Peyer's patch (tissue), 4 donors: ENCODE data around the gene GLS2. TPM values are rescaled to one million over a fixed set of nuclear protein-coding genes. Genes with fewer than 3 reads are reported as not detected.
"Not testable (repeated sequence)": the region's sequence is repeated elsewhere in the genome, so short reads cannot be mapped to it uniquely, and the experiment has no call there.

Experiments
- DNase-seq, 3 donors: peaks; one replicate each; pipeline ENCODE4 v3.0.0-alpha.2; 2017 to 2019
- H3K27ac ChIP-seq, 4 donors: fragments of 200-600 bp; sonication (generic); one replicate each; pipeline ENCODE4 v1.5.1; 2016 to 2019
- H3K27me3 ChIP-seq, 2 donors: fragments of 200-600 bp; sonication (generic); one replicate each; pipeline ENCODE4 v1.5.1; 2019
- H3K36me3 ChIP-seq, 3 donors: fragments of 200-600 bp; sonication (generic); one replicate each; pipeline ENCODE4 v1.5.1; 2016 to 2019
- H3K4me1 ChIP-seq, 4 donors: fragments of 200-600 bp; sonication (generic); one replicate each; pipeline ENCODE4 v1.5.1; 2016 to 2019
- H3K4me3 ChIP-seq, 4 donors: fragments of 200-600 bp; sonication (generic); 1 replicate in 3 of 4; 2 replicates in 1 of 4; pipeline ENCODE4 v1.5.1; 2016 to 2019; ENCODE audit warnings: mild to moderate bottlenecking in 1 of 4
- H3K9me3 ChIP-seq, 4 donors: fragments of 200-600 bp; sonication (generic); one replicate each; pipeline ENCODE4 v1.5.1; 2016 to 2019; ENCODE audit warnings: mild to moderate bottlenecking in 1 of 4
- CTCF ChIP-seq, 6 experiments: fragments of 450-650 bp in 4 of 6; fragments of 200-600 bp in 2 of 6; sonication (generic) in 1 of 6; IDR thresholded peaks; one replicate each; pipeline ENCODE4 v1.5.1; 2017 to 2019; ENCODE audit warnings: antibody characterized with exemption in 6 of 6, mild to moderate bottlenecking in 3 of 6, moderate library complexity in 1 of 6
- POLR2A ChIP-seq, 2 donors: fragments of 450-650 bp; IDR thresholded peaks; one replicate each; pipeline ENCODE4 v1.5.1; 2017; ENCODE audit warnings: antibody characterized with exemption in 2 of 2, mild to moderate bottlenecking in 2 of 2, moderate library complexity in 2 of 2
- total RNA-seq, 4 donors: library from RNA; depleted of rRNA; stranded (reverse); fragments of >200 nt; gene quantifications; one replicate each; pipeline ENCODE4 v1.1.0, GENCODE V29; 2016

The GLS2 gene
- total RNA-seq, 4 donors from 2014 or later, result 1.5 to 6.6 (median 2.6) TPM

DNA sequence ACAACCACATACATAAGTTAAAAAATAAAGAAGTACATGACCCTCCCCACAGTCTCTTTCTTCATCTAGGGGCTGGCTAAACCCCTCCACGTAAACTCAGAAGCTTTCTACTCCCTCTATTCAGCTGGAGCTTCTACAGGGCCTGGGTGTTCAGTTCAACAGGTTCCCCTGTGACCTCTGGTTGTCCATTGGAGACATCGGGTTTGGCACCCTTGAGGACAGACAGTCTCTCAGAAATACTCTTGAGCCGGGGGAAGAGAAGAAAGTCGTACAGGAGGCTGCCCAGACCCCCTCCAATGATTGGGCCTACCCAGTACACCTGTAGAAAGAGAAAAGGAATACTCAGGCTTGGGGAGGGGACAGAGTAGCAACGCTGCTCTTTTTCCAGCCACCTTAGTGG lies 36.8 kb downstream of the GLS2 start:
- Histone ChIP-seq H3K4me1 (peaks cover 0 to 6% (median 0%) of the 10 kb centered on the region in 4 donors), H3K4me3 (no peak overlapping the region), H3K9me3 (no peaks in the 10 kb centered on the region), H3K36me3 (no peaks in the 10 kb centered on the region), H3K27me3 (no peaks in the 10 kb centered on the region), H3K27ac (no peak overlapping the region)
- DNase-seq, result no peak
- TF ChIP-seq CTCF (IDR thresholded peaks at IDR 0.05), result no peak
- no peak for TF ChIP-seq POLR2A (IDR thresholded peaks at IDR 0.05)

DNA sequence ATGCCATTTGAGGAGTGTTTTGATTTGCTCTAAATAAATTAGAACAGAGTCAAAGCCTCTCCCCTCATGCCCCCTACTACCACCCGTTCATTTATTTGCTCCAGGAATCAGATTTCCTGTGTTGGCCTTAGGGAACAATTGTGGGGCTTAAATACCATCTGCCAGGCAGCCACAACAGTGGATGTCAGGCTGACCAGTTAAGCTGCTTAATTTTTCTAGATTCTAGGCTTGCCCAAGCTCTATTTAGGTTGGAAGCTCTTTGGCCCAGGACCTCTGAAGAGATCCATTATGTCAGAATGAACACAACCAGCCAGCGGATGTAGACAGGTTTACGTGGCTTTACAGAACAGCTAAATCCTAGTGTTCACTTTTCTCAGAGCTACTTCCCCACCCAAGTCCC lies 37.7 kb downstream of the GLS2 start:
- Histone ChIP-seq H3K27ac (no peak overlapping the region), H3K4me1 (peaks cover 0 to 6% (median 0%) of the 10 kb centered on the region in 4 donors), H3K36me3 (no peaks in the 10 kb centered on the region), H3K27me3 (no peaks in the 10 kb centered on the region), H3K4me3 (no peak overlapping the region), H3K9me3 (no peaks in the 10 kb centered on the region)
- DNase-seq, result no peak
- TF ChIP-seq POLR2A (IDR thresholded peaks at IDR 0.05) (no peak), CTCF (IDR thresholded peaks at IDR 0.05) (no peak)

DNA sequence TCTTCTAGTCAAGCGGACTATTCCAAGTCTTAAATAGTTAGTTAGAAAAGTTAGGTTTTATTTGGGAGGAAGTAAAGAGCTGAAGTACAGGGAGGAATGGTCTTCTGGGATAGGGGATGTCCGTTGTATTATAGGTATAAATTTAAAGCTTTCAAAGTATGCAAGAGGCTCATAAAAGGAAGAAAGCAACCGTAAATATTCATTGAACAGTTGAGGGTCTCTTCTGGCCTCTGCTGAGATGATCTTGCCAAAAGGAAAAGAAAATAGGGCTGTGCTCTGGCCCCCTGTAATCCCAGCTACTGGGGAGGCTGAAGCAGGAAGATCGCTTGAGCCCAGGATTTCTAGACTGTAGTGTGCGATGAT lies 38.4 kb downstream of the GLS2 start:
- TF ChIP-seq CTCF (IDR thresholded peaks at IDR 0.05) (no peak), POLR2A (IDR thresholded peaks at IDR 0.05) (peak in 1 of 2 donors; percentile 5)
- H3K9me3 ChIP-seq, result no peaks in the 10 kb centered on the region
- DNase-seq, result no peak

GRCh38 chr12:56448860-56449621 lies 38.9 kb downstream of the GLS2 start, which contains the start of gene TIMELESS:
TSS of gene TIMELESS (minus strand) at chr12:56449426. CDS start at chr12:56434170, 15,256 bp downstream.
- TF ChIP-seq CTCF (IDR thresholded peaks at IDR 0.05) (peak in 3 of 6 experiments; percentile 19 to 28 (median 27)), POLR2A (IDR thresholded peaks at IDR 0.05) (peak; percentile 47 to 48)
- peak within 1 kb of the TSS; percentile 60 to 77 (median 70) for H3K4me3 ChIP-seq
- no peaks in the 10 kb centered on the region for H3K36me3 ChIP-seq
- H3K27me3 ChIP-seq, result no peaks in the 10 kb centered on the region
- peak; percentile 87 to 95 (median 94) for DNase-seq
- H3K9me3 ChIP-seq, result no peaks in the 10 kb centered on the region
- peak within 1 kb of the TSS; percentile 68 to 92 (median 82) for H3K27ac ChIP-seq
- peaks cover 0 to 6% (median 0%) of the 10 kb centered on the region in 4 donors for H3K4me1 ChIP-seq

More for the DNA sequence above, 38.4 kb downstream of the GLS2 start:
- Histone ChIP-seq H3K4me3 (peak overlapping the region; percentile 60 to 77 (median 70)), H3K4me1 (peaks cover 0 to 6% (median 0%) of the 10 kb centered on the region in 4 donors), H3K27ac (peak overlapping the region; percentile 68 to 92 (median 82)), H3K27me3 (no peaks in the 10 kb centered on the region), H3K36me3 (no peaks in the 10 kb centered on the region)

DNA sequence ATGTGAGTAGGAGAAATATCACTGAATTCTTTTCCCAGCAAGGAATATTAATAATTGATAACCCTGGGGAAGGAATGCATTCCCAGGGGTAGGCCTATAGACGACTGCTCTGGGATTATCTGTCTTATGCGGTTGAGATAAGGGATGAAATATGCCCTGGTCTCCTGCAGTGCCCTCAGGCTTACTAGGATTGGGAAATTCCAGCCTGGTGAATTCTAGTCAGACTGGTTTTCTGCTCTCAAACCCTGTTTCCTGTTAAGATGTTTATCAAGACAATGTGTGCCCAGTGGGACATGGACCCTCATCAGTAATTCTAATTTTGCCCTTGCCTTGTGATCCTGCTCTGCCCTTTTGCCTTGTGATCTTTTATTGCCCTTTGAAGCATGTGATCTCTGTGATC lies 44.8 kb downstream of the GLS2 start:
- not testable (repeated sequence) for H3K36me3 ChIP-seq, H3K4me3 ChIP-seq, H3K4me1 ChIP-seq, DNase-seq, H3K27me3 ChIP-seq, H3K9me3 ChIP-seq, H3K27ac ChIP-seq

DNA sequence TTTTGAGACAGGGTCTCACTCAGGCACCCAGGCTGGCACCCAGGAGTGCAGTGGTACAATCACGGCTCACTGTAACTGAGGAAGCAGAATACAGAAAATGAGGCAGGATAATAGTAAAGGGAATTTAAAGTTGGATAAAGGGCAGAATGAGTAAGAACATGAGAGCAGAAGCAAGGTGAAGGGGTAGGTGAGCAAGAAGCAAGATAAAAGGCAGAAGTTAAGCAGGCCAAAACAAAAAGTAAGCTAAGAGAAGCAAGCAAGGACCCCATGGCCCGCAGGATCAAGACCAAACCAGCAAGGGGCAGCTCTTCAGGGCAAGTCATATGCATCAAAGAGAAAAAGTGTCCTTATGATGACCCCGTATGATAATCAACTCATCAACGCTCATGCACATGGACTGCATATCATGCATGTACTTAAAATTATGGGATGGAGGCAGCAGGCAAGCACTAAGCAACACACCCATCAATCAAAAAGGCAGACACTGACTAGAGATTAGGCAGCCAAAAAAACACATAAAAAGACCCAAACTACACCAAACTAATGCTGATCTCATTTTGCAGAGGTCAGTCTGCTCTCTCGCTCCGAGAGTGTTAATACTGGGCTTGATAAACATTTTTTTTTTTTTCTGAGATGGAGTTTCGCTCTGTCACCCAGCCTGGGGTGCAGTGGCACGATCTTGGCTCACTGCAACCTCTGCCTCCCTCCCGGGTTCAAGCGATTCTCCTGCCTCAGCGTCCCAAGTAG lies 50.4 kb downstream of the GLS2 start:
- DNase-seq, result no peak
- TF ChIP-seq CTCF (IDR thresholded peaks at IDR 0.05) (no peak), POLR2A (IDR thresholded peaks at IDR 0.05) (no peak)

More for the DNA sequence above, 50.4 kb downstream of the GLS2 start:
- H3K27me3 ChIP-seq, result no peaks in the 10 kb centered on the region
- no peaks in the 10 kb centered on the region for H3K4me1 ChIP-seq
- H3K9me3 ChIP-seq, result no peaks in the 10 kb centered on the region
- H3K27ac ChIP-seq, result no peak overlapping the region
- no peaks in the 10 kb centered on the region for H3K36me3 ChIP-seq
- H3K4me3 ChIP-seq, result no peak overlapping the region
